ENCODE measurements around the gene ZEB2.

ZEB2 gene

DNA sequence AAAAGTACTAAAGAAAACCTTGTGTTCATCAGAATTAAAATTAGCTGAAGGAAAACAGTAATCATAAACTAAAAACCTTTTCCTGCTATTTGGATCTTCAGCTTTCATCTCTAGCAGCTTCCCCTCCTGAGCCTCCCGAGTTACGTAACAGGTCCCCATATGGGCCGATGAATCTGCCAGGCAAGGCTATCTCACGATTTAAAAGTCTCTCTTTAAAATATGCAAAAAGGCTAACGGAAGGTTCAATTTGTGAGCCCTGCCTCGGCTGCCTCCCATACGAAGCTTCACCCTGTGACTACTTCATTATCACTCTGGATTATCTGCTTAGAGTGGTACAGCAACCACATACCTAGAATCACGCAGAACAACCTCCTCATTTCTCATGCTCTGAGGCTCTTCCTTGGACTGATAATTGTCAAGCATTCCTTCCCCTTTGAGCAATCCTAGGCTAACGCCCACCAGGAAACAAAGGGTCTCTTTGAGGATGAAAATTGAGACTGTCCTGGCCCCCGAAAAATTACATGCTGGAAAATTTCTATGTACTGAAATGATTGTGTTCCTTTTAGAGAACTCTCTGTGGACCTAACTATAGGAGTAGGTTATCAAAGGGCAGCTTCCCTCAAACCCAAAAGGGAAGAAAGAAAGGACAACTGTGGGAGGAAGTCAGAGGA lies 147.4 kb downstream of the ZEB2 start:
- Histone ChIP-seq H3K9me2 (replicated peaks; ENCODE audit: control insufficient read depth, low read length) (no peaks in the 10 kb centered on the region), H3K79me2 (ENCODE audit: control insufficient read depth, low read length) (no peaks in the 10 kb centered on the region), H3K36me3 (ENCODE audit: control insufficient read depth, low read length) (no peaks in the 10 kb centered on the region), H3K4me2 (ENCODE audit: low read length) (peak overlapping the region; percentile 61), H3K27me3 (ENCODE audit: control insufficient read depth, low read length) (no peaks in the 10 kb centered on the region), H3K27ac (ENCODE audit: low read depth, low read length) (peak overlapping the region; percentile 52), H3K9me3 (ENCODE audit: control insufficient read depth, insufficient read depth, low read length) (no peaks in the 10 kb centered on the region), H3F3A (ENCODE audit: control insufficient read depth, insufficient read depth) (0 out of 2 replicates have a peak, but pooled peaks cover 3% of the 10 kb centered on the region), H3K4me3 (ENCODE audit: low read length) (peak overlapping the region; percentile 27), H3K4me1 (ENCODE audit: control insufficient read depth, low read length) (peaks cover 51% of the 10 kb centered on the region), H4K20me1 (ENCODE audit: control insufficient read depth, insufficient read depth, low read depth, low read length) (no peaks in the 10 kb centered on the region)
- TF ChIP-seq EZH2phosphoT487 (IDR thresholded peaks at IDR 0.05; ENCODE audit: borderline replicate concordance, low read length) = no peak
- TF ChIP-seq, protein P1, sequence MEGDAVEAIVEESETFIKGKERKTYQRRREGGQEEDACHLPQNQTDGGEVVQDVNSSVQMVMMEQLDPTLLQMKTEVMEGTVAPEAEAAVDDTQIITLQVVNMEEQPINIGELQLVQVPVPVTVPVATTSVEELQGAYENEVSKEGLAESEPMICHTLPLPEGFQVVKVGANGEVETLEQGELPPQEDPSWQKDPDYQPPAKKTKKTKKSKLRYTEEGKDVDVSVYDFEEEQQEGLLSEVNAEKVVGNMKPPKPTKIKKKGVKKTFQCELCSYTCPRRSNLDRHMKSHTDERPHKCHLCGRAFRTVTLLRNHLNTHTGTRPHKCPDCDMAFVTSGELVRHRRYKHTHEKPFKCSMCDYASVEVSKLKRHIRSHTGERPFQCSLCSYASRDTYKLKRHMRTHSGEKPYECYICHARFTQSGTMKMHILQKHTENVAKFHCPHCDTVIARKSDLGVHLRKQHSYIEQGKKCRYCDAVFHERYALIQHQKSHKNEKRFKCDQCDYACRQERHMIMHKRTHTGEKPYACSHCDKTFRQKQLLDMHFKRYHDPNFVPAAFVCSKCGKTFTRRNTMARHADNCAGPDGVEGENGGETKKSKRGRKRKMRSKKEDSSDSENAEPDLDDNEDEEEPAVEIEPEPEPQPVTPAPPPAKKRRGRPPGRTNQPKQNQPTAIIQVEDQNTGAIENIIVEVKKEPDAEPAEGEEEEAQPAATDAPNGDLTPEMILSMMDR (IDR thresholded peaks at IDR 0.05; ENCODE audit: low read depth, low read length, poor library complexity, severe bottlenecking) = no peak

GRCh38 chr2:144370937-144371584 lies 148.9 kb downstream of the ZEB2 start:
- Histone ChIP-seq H3K9me2 (replicated peaks; ENCODE audit: control insufficient read depth, low read length) (no peaks in the 10 kb centered on the region), H4K20me1 (ENCODE audit: control insufficient read depth, insufficient read depth, low read depth, low read length) (no peaks in the 10 kb centered on the region), H3K27ac (ENCODE audit: low read depth, low read length) (no peak overlapping the region), H3K27me3 (ENCODE audit: control insufficient read depth, low read length) (no peaks in the 10 kb centered on the region), H3K79me2 (ENCODE audit: control insufficient read depth, low read length) (no peaks in the 10 kb centered on the region), H3K4me3 (ENCODE audit: low read length) (no peak overlapping the region), H3K4me2 (ENCODE audit: low read length) (no peak overlapping the region), H3K4me1 (ENCODE audit: control insufficient read depth, low read length) (peaks cover 45% of the 10 kb centered on the region), H3K9me3 (ENCODE audit: control insufficient read depth, insufficient read depth, low read length) (no peaks in the 10 kb centered on the region), H3F3A (ENCODE audit: control insufficient read depth, insufficient read depth) (0 out of 2 replicates have a peak, but pooled peaks cover 3% of the 10 kb centered on the region), H3K36me3 (ENCODE audit: control insufficient read depth, low read length) (no peaks in the 10 kb centered on the region)
- TF ChIP-seq, protein P1 (IDR thresholded peaks at IDR 0.05; ENCODE audit: low read depth, low read length, poor library complexity, severe bottlenecking) = no peak
- TF ChIP-seq EZH2phosphoT487 (IDR thresholded peaks at IDR 0.05; ENCODE audit: borderline replicate concordance, low read length) = no peak

DNA sequence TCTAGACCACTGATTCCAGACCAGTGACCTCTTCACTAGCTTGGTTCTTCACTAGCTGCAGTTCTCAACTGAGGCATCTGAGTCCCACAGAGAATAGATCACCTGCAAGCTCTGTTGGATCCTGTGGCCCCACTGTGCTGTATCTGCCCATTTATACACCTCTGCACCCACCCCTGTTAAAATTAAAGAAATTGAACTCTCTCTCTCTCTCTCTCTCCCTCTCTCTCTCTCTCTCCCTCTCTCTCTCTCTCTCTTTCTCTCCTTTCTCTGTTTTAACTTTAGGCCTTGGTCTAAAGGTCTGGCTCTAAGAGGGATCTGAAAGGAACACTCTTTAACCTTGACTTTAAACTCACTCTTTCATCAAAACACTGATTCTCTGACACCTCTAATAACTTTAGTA lies 150.5 kb downstream of the ZEB2 start:
- H3K36me3 ChIP-seq (ENCODE audit: control insufficient read depth, low read length) = no peaks in the 10 kb centered on the region
- no peak overlapping the region for H3K4me2 ChIP-seq (ENCODE audit: low read length)
- 0 out of 2 replicates have a peak, but pooled peaks cover 3% of the 10 kb centered on the region for H3F3A ChIP-seq (ENCODE audit: control insufficient read depth, insufficient read depth)
- no peaks in the 10 kb centered on the region for H3K79me2 ChIP-seq (ENCODE audit: control insufficient read depth, low read length)
- no peaks in the 10 kb centered on the region for H3K27me3 ChIP-seq (ENCODE audit: control insufficient read depth, low read length)
- H3K9me3 ChIP-seq (ENCODE audit: control insufficient read depth, insufficient read depth, low read length) = no peaks in the 10 kb centered on the region
- H3K4me3 ChIP-seq (ENCODE audit: low read length) = no peak overlapping the region
- H4K20me1 ChIP-seq (ENCODE audit: control insufficient read depth, insufficient read depth, low read depth, low read length) = no peaks in the 10 kb centered on the region
- H3K27ac ChIP-seq (ENCODE audit: low read depth, low read length) = no peak overlapping the region
- no peak for TF ChIP-seq EZH2phosphoT487 (IDR thresholded peaks at IDR 0.05; ENCODE audit: borderline replicate concordance, low read length)
- TF ChIP-seq, protein P1 (IDR thresholded peaks at IDR 0.05; ENCODE audit: low read depth, low read length, poor library complexity, severe bottlenecking) = no peak
- H3K4me1 ChIP-seq (ENCODE audit: control insufficient read depth, low read length) = peaks cover 38% of the 10 kb centered on the region
- no peaks in the 10 kb centered on the region for H3K9me2 ChIP-seq (replicated peaks; ENCODE audit: control insufficient read depth, low read length)
